K562 (cell line): ENCODE data around the gene SF3A2. TPM values are rescaled to one million over a fixed set of nuclear protein-coding genes. Genes with fewer than 3 reads are reported as not detected.
A peak's percentile ranks its signal among the peaks of the same experiment; 100 is the strongest.

ENCODE experiments used
- ARHGAP35 ChIP-seq: fragments of 450-650 bp; IDR thresholded peaks from 2 replicates; pipeline ENCODE4 v1.6.1; 2018; ENCODE audit not compliant: partially characterized antibody
- ATF3 ChIP-seq, 2 experiments: fragments of 450-650 bp in 1 of 2; sonication (generic) in 1 of 2; formaldehyde crosslinking in 1 of 2; IDR thresholded peaks in 1 of 2; conservative IDR thresholded peaks in 1 of 2; 2 replicates each; pipeline versions ENCODE4 v1.6.1 to v1.8.1; 2016 to 2023; ENCODE audit warnings: mild to moderate bottlenecking in 2 of 2, moderate library complexity in 2 of 2, inconsistent platforms in 1 of 2, missing genetic modification reagents in 1 of 2
- CTCF ChIP-seq, 3 experiments: IDR thresholded peaks in 2 of 3; conservative IDR thresholded peaks in 1 of 3; 2 replicates each; pipeline ENCODE4 v1.5.1; 2011 to 2012; ENCODE audit warnings: low read length in 3 of 3, mild to moderate bottlenecking in 3 of 3, control low read depth in 2 of 3, improper control_type of control experiment in 1 of 3, inconsistent platforms in 1 of 3, low read depth in 1 of 3, mixed read lengths in 1 of 3, moderate library complexity in 1 of 3; ENCODE audit not compliant: insufficient read depth in 2 of 3
- GATAD2B ChIP-seq: fragments of 450-650 bp; IDR thresholded peaks from 2 replicates; pipeline ENCODE4 v1.6.1; 2017; ENCODE audit warnings: mild to moderate bottlenecking, borderline replicate concordance
- GTF2F1 ChIP-seq: IDR thresholded peaks from 2 replicates; pipeline ENCODE4 v1.6.1; 2011; ENCODE audit warnings: low read depth, low read length, improper control_type of control experiment
- HMG20A ChIP-seq: fragments of 450-650 bp; formaldehyde crosslinking; conservative IDR thresholded peaks from 2 replicates; pipeline ENCODE4 v1.4.0; 2020; ENCODE audit warnings: mild to moderate bottlenecking, mixed read lengths
- HMGXB4 ChIP-seq: sonication (generic); formaldehyde crosslinking; IDR thresholded peaks from 2 replicates; pipeline ENCODE4 v1.8.1; 2023; ENCODE audit warnings: mild to moderate bottlenecking, missing genetic modification reagents
- IFI16 ChIP-seq: fragments of 250-450 bp; sonication (Bioruptor Pico); IDR thresholded peaks from 2 replicates; pipeline ENCODE4 v2.1.2; 2022; ENCODE audit warnings: mild to moderate bottlenecking, inconsistent platforms
- ILK ChIP-seq: fragments of 450-650 bp; IDR thresholded peaks from 2 replicates; pipeline ENCODE4 v1.6.1; 2016; ENCODE audit warnings: missing genetic modification characterization, low read depth, mild to moderate bottlenecking, missing compliant biosample characterization, moderate library complexity, borderline replicate concordance
- KAT2B ChIP-seq: IDR thresholded peaks from one replicate; pipeline ENCODE4 v1.6.1; 2012; ENCODE audit warnings: low read depth, mild to moderate bottlenecking, control low read depth, inconsistent platforms, low read length, moderate library complexity
- KAT7 ChIP-seq: sonication (generic); formaldehyde crosslinking; IDR thresholded peaks from 2 replicates; pipeline ENCODE4 v1.8.0; 2022; ENCODE audit warnings: missing genetic modification reagents, mild to moderate bottlenecking, borderline replicate concordance
- LCOR ChIP-seq: sonication (generic); formaldehyde crosslinking; IDR thresholded peaks from 2 replicates; pipeline ENCODE4 v1.8.0; 2022; ENCODE audit warnings: mild to moderate bottlenecking, missing genetic modification reagents
- MNT ChIP-seq, 2 experiments: fragments of 450-650 bp; conservative IDR thresholded peaks; 2 replicates each; pipeline ENCODE4 v1.6.1; 2017; ENCODE audit warnings: mild to moderate bottlenecking in 2 of 2, moderate library complexity in 2 of 2
- NCOA2 ChIP-seq, 2 experiments: fragments of 450-650 bp; IDR thresholded peaks; 2 replicates each; pipeline ENCODE4 v1.6.1; 2018; ENCODE audit warnings: mild to moderate bottlenecking in 2 of 2, moderate library complexity in 1 of 2; ENCODE audit not compliant: partially characterized antibody in 2 of 2
- WHSC1 ChIP-seq: IDR thresholded peaks from one replicate; pipeline ENCODE4 v1.6.1; 2012; ENCODE audit warnings: low read length, control low read depth, inconsistent platforms
- ZNF347 ChIP-seq: fragments of 450-650 bp; formaldehyde crosslinking; IDR thresholded peaks from 2 replicates; pipeline ENCODE4 v1.4.0; 2020; ENCODE audit warnings: low read depth, mild to moderate bottlenecking, moderate library complexity
- ZNF395 ChIP-seq: fragments of 200-800 bp; sonication (Bioruptor generic); IDR thresholded peaks from 2 replicates; pipeline ENCODE4 v1.6.1; 2017; ENCODE audit warnings: missing genetic modification characterization, missing compliant biosample characterization
- polyA plus RNA-seq, 8 experiments: library from polyadenylated mRNA; depleted of rRNA in 4 of 8; stranded (reverse) in 5 of 8; unstranded in 3 of 8; fragments of >200 nt; fragmentation: Nextera tagmentation in 2 of 8; fragmentation: Illumina TruSeq in 1 of 8; extraction: Ambion mirVana in 2 of 8; extraction: Trizol in 1 of 8; gene quantifications; 2 replicates each; pipeline versions ENCODE4 v1.2.1 to v1.2.3, GENCODE V29; 2011 to 2014; ENCODE audit warnings: inconsistent platforms in 1 of 8, missing spikeins in 1 of 8
- total RNA-seq, 7 experiments: library from RNA; depleted of rRNA in 6 of 7; stranded (reverse); fragments of >200 nt in 6 of 7; fragmentation: Illumina TruSeq in 2 of 7; extraction: Trizol in 2 of 7; gene quantifications; 2 replicates each; pipeline versions ENCODE4 v1.2.1 to v1.2.3, GENCODE V29; 2011 to 2021; ENCODE audit warnings: low replicate concordance in 1 of 7

SF3A2 gene
- total and polyA plus RNA-seq, 9 of the 15 experiments (the other 6 are each of a cell fraction or from before 2014, with no cell fraction given) = 0.17 to 194 (median 22.8) TPM

- no peak for TF ChIP-seq ATF3 (IDR thresholded peaks at IDR 0.05)
- TF ChIP-seq ATF3 (CRISPR knock-in tag; conservative IDR thresholded peaks at IDR 0.05) = no peak
- no peak for TF ChIP-seq ARHGAP35
- TF ChIP-seq GTF2F1 = no peak
- TF ChIP-seq HMG20A = no peak
- TF ChIP-seq ZNF347 (CRISPR knock-in tag) = no peak
- 0 out of 2 replicates have a peak, but pooled peaks have one; percentile 28 for TF ChIP-seq KAT7 (CRISPR knock-in tag)
- TF ChIP-seq ILK (tag) = no peak
- TF ChIP-seq ZNF395 (CRISPR knock-in tag) = 0 out of 2 replicates have a peak, but pooled peaks have one; percentile 40
- TF ChIP-seq WHSC1 = no peak
- 0 out of 2 replicates have a peak, but pooled peaks have one; percentile 56 for TF ChIP-seq LCOR (CRISPR knock-in tag)
- TF ChIP-seq HMGXB4 (CRISPR knock-in tag) = no peak
- no peak for TF ChIP-seq GATAD2B
- TF ChIP-seq MNT (conservative IDR thresholded peaks at IDR 0.05) = no peak
- TF ChIP-seq IFI16 (CRISPR knock-in tag) = no peak
- TF ChIP-seq NCOA2 (IDR thresholded peaks at IDR 0.05; ENCODE audit: partially characterized antibody in 2 of 2) = no peak
- TF ChIP-seq CTCF (IDR thresholded peaks at IDR 0.05 in 2 of 3, conservative IDR thresholded peaks at IDR 0.05 in 1 of 3; ENCODE audit: insufficient read depth in 2 of 3, low read depth in 1 of 3, low read length in 3 of 3) = peak; percentile 64 to 73 (median 72)
- TF ChIP-seq KAT2B = no peak
Measured at GRCh38 chr19:2274931-2275535, 38.4 kb downstream of the SF3A2 start (continued).
